HG03060 (cell line): Measurements from ENCODE around the gene TNMD.

Source experiments
- ATAC-seq: cut with Tn5 transposase; IDR thresholded peaks from one replicate; pipeline ENCODE4 v1.9.1; 2021; ENCODE audit warnings: low read depth, moderate number of reproducible peaks; ENCODE audit not compliant: unreplicated experiment

Gene TNMD

DNA sequence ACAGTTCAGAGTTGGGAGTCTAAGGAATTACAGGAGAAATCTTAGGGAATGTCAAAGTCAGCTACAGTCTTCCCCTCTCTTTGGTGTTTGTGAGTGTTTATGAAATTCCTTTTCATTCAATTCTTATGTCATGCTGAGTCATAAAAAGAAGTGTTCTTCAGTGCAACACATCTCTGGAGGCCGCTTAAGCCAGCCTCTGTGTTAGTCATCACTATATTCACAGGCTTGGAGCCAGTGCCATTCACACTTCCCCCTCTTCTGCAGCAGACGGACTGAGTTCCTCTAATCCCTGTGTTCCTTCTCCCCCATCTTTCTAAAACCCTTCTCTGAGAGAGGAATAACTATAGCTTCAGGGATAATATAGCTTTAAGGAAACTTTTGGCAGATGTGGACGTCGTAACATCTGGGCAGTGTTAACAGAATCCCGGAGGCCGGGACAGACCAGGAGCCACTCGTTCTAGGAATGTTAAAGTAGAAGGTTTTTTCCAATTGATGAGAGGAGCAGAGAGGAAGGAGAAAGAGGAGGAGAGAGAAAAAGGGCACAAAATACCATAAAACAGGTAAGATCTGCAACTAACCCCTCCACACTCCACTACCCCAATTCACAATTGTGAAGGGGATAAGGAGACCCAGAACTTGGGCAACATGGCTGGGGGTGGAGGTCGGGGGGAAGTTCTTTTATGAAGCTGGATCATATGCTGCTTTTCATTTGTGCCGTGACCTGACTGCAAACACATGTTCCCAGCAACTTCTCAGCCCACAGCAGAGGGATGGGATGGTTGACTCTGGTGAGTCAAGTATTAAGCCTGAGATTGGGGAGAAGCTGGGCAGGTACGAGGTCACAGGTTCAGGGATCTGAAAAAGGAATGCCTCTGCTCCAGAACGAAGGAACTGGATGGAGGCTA is 59.5 kb downstream of the TNMD start, which contains the start of gene SRPX2:
TSS of gene SRPX2 (plus strand) at position 244 of the 905 bp plus-strand sequence. CDS start 2,124 bp downstream, outside the sequence.
- ATAC-seq: no peak

DNA sequence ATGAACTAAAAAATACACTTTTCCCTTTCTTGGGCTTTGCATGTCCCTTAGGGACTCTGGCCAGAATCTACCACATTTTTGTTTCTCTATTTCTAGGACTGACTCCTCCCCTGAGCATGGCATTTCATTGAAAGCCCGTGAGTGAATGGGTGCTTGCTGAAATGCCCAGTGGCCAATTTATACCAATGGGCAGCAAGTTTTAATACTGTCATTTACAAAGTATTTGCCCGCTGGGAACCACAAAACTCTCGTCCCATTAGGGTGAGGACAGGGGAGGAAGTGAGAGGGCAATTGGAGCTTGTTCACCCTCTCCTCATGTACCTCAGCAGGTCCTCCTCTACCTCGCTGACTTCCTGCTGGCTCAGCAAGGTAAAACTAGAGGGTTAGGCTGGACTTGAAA is 60.4 kb downstream of the TNMD start:
- no peak for ATAC-seq

DNA sequence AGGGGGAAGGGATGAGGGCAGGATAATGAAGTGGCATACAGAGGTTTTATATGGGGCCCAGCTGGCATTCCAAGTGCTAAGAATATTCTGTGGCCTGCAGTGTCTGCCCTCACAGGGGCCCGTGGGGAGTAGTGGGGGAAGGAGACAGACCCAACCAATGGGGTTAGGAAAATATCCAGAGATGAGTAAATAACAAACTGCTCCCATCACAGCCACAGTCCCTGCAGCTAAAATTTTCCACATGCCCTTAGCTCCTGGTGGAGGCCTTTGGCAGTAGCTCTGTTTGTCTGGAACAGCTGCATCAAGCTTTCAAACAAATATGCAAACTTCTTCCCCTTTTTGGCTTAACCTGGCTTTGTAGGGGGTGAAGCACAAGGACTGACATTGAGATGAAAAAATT is 62.4 kb downstream of the TNMD start:
- no peak for ATAC-seq

DNA sequence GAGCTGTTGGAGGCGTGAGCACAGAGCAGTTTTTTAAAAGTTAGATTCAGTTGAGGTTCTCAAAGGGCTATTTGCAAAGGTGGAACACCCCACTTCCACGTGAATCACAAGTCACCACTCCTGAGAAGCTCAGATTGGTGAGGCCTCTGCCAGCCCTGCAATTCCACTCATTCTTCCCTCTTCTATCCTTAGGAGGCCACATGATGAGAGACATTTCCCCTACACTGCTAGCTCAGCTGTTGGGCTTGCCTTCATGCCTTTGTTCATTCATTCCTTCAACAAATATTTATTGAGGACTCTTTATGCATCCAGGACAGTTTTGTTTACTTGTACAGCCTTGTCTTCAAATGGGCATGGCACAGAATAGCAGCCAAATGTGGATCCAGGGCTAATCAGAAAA is 63.0 kb downstream of the TNMD start:
- no peak for ATAC-seq

DNA sequence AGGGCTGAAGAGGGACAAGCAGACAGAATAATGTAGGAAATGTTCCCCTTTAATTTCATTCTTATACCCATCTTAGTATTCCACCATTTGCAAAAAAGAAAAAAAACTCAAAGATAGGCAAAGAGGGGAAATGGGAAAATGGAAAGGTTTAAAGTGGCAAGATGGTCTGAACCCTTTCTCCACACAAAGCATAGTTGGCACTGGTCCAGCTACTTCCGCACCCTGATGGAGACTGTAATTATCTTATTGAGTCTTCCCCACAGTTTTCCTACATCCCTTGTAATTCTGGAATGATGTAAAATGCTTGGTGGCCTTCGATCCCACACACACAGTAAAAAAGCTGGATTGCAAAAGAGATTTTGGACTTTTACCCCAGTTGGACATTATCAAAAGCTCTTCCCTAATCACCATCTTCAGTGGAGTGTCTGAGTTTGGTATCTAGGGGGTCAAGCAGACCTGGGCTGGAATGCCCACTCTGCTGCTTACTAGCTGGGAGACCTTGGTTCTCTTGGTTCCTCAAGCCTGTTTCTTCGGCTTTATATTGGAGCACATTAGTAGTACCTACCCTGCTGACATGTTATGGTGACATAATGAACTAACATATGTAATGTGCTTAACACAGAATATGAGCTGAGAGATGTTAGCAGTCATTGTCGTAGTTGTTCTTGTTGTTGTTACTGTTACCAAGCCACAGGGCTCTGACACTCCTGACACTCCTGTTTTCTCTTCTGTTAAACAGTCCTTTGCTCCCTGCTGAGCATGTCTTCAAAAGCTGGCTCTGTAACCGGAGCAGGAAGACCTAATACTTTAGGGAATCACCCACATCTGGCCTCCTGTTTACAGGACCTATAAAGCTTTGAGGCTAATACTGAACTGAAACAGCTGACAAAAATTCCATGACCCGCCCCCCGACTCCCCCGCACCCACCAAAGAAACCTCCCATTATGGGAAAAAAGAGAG is 64.0 kb downstream of the TNMD start:
- no peak for ATAC-seq
